ENCODE results near the gene MAFF. TPM values are rescaled to one million over a fixed set of nuclear protein-coding genes. Genes with fewer than 3 reads are reported as not detected.

The MAFF gene
- total RNA-seq, 1 experiment from 2014 or later = 5.8 TPM

GRCh38 chr22:38205261-38206128, 3.7 kb downstream of the MAFF start:
- H2BK5ac ChIP-seq (ENCODE audit: insufficient read length, low read length) = no peak overlapping the region
- H2AK5ac ChIP-seq (ENCODE audit: insufficient read length, low read length) = no peak overlapping the region
- no peaks in the 10 kb centered on the region; the same call in 1 of the 2 replicates for H3K4me1 ChIP-seq (ENCODE audit: insufficient read depth, low read length)
- no CpG with 5 or more reads among the region's 15 CpGs for WGBS (ENCODE audit: extremely low coverage, insufficient read length, low lambda C conversion rate)
- H3K27ac Mint-ChIP-seq = no peak overlapping the region
- H3K27me3 Mint-ChIP-seq (ENCODE audit: low read depth) = peaks cover 29% of the 10 kb centered on the region
- no peaks in the 10 kb centered on the region for H3K27me3 ChIP-seq (ENCODE audit: insufficient read depth, low read length)
- H3K79me1 ChIP-seq (ENCODE audit: insufficient read depth, low read depth, low read length, poor library complexity, severe bottlenecking) = no peaks in the 10 kb centered on the region
- DNase-seq = peak; percentile 23
- H2BK120ac ChIP-seq (ENCODE audit: low read depth, low read length, poor library complexity, severe bottlenecking) = no peak overlapping the region
- H2AFZ ChIP-seq (ENCODE audit: low read length) = no peak overlapping the region
- H3K9me3 Mint-ChIP-seq = no peaks in the 10 kb centered on the region; a peak in 1 of 5 replicates
- H3K4me1 Mint-ChIP-seq = peaks cover 16 to 20% of the 10 kb centered on the region in 2 experiments
- no peak overlapping the region for H4K91ac ChIP-seq (ENCODE audit: insufficient read length, low read depth, low read length)
- H4K5ac ChIP-seq (ENCODE audit: insufficient read length, low read depth, low read length) = no peak overlapping the region
- H4K8ac ChIP-seq (replicated peaks; ENCODE audit: insufficient read length, low read depth, low read length) = no peak overlapping the region
- no peaks in the 10 kb centered on the region for H3K9me3 ChIP-seq (ENCODE audit: control insufficient read depth, low read depth, low read length)
- H3K23ac ChIP-seq (ENCODE audit: insufficient read length, low read depth, low read length) = no peak overlapping the region
- H3K4ac ChIP-seq (ENCODE audit: low read depth, low read length) = no peak overlapping the region
- H3K18ac ChIP-seq (ENCODE audit: insufficient read length, low read depth, low read length) = no peak overlapping the region
- no peaks in the 10 kb centered on the region for H4K20me1 ChIP-seq (ENCODE audit: control insufficient read depth, insufficient read depth, insufficient read length)
- no peak overlapping the region for H3K4me3 Mint-ChIP-seq
- no peak overlapping the region for H2BK20ac ChIP-seq (ENCODE audit: low read depth, low read length, poor library complexity, severe bottlenecking)
- no peaks in the 10 kb centered on the region for H3K36me3 Mint-ChIP-seq (ENCODE audit: insufficient read depth in 1 of 3, low read depth in 3 of 3)
- no peak overlapping the region for H3K56ac ChIP-seq (ENCODE audit: insufficient read length, low read depth, low read length)
- no peak overlapping the region for H2BK15ac ChIP-seq (ENCODE audit: low read depth, low read length)
- no peak overlapping the region for H3T11ph ChIP-seq (ENCODE audit: low read length)
- H3K79me2 ChIP-seq (ENCODE audit: insufficient read depth, low read length) = no peaks in the 10 kb centered on the region; the same call in 1 of the 2 replicates
- no peak overlapping the region for H2BK12ac ChIP-seq (ENCODE audit: insufficient read length, low read depth, low read length)
- H3K27ac ChIP-seq (ENCODE audit: insufficient read length, low read depth, low read length) = no peak overlapping the region
- H3K4me2 ChIP-seq (ENCODE audit: insufficient read depth, insufficient read length, low read length) = no peak overlapping the region
- no peak overlapping the region for H3K14ac ChIP-seq (ENCODE audit: insufficient read depth, low read length)
- H3K23me2 ChIP-seq (ENCODE audit: insufficient read length, low read depth, low read length, poor library complexity, severe bottlenecking) = peaks cover 15% of the 10 kb centered on the region
- TF ChIP-seq, protein P1, sequence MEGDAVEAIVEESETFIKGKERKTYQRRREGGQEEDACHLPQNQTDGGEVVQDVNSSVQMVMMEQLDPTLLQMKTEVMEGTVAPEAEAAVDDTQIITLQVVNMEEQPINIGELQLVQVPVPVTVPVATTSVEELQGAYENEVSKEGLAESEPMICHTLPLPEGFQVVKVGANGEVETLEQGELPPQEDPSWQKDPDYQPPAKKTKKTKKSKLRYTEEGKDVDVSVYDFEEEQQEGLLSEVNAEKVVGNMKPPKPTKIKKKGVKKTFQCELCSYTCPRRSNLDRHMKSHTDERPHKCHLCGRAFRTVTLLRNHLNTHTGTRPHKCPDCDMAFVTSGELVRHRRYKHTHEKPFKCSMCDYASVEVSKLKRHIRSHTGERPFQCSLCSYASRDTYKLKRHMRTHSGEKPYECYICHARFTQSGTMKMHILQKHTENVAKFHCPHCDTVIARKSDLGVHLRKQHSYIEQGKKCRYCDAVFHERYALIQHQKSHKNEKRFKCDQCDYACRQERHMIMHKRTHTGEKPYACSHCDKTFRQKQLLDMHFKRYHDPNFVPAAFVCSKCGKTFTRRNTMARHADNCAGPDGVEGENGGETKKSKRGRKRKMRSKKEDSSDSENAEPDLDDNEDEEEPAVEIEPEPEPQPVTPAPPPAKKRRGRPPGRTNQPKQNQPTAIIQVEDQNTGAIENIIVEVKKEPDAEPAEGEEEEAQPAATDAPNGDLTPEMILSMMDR (conservative IDR thresholded peaks at IDR 0.05) = no peak
- H3K9ac ChIP-seq (ENCODE audit: extremely low read depth, insufficient read length, low read length) = no peak overlapping the region
